Lower leg skin (tissue), 4 donors: Measurements from ENCODE around the gene NFKBIE. TPM values are rescaled to one million over a fixed set of nuclear protein-coding genes. Genes with fewer than 3 reads are reported as not detected.

Source experiments
- DNase-seq, 2 donors: peaks; one replicate each; pipeline ENCODE4 v3.0.0-alpha.2; 2019; ENCODE audit warnings: low spot score in 2 of 2
- H3K4me3 ChIP-seq: fragments of 200-600 bp; sonication (generic); 2 replicates; pipeline ENCODE4 v1.5.1; 2017; ENCODE audit warnings: mild to moderate bottlenecking, low read depth; ENCODE audit not compliant: poor library complexity, severe bottlenecking
- POLR2A ChIP-seq, 2 donors: fragments of 450-650 bp; IDR thresholded peaks; one replicate each; pipeline ENCODE4 v1.6.1; 2016 to 2017; ENCODE audit warnings: antibody characterized with exemption in 2 of 2, mild to moderate bottlenecking in 1 of 2, moderate library complexity in 1 of 2
- WGBS, 2 donors: methylation state at CpG; one replicate each; pipeline ENCODE4 v1.1.5; 2018; 5-methylcytosine and 5-hydroxymethylcytosine counted together
- intact Hi-C: fragments of 100-400 bp; cut with DNase I; formaldehyde crosslinking; loops from one replicate; pipeline ENCODE4 v1.15.0; 2023; ENCODE audit warnings: low total_unique reads
- total RNA-seq, 4 donors: library from RNA; depleted of rRNA; stranded (reverse); fragments of >200 nt; gene quantifications; one replicate each; pipeline ENCODE4 v1.1.0, GENCODE V29; 2016
- TF ChIP-seq, protein P1 (sequence below), 3 donors: fragments of 450-650 bp; IDR thresholded peaks; one replicate each; pipeline ENCODE4 v1.5.1; 2016; ENCODE audit warnings: antibody characterized with exemption in 3 of 3, mild to moderate bottlenecking in 3 of 3, moderate library complexity in 2 of 3

The NFKBIE gene
- total RNA-seq, 4 donors from 2014 or later: 10.8 to 21.1 (median 17.3) TPM

DNA sequence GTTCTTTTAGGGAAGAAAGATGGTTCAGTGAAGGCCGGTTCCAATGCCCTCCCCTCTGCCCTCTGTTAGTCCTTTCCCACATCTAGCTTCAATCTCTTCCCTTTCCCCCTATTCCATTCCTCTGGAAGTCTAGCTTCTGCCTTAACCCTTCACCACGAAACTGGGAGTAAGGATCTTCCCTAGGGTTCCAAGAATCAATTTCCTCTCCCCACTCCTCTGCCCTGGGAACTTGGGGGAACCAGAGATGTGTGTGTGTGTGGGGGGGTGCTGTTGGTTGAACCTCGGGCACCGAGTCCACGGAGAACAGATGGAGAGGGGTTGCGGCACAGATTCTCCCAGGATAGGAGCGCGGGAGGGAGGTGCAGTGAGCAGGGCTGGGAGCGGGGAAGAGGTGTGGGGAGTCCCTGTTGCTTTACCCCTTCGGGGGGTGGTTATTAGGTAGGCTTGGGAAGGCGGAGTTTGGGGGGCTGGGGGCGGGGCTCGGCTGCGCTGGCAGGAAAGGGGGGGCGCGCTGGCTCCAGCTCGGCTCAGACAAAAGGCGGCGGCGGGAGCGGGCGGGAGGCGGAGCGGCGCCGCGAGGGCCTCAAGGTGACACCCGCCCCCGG, 4.7 kb upstream of the NFKBIE start, which contains the start of gene TMEM151B:
Gene TMEM151B (plus strand): TSS at position 530 of the 605 bp plus-strand sequence. CDS start 293 bp downstream, outside the sequence.
- H3K4me3 ChIP-seq: no peak within 1 kb of the TSS
- intact Hi-C loops: loop anchor here (5.0 kb wide), 1 partner anchor 67 kb away; no protein-coding TSS in a partner anchor
- TF ChIP-seq, protein P1, sequence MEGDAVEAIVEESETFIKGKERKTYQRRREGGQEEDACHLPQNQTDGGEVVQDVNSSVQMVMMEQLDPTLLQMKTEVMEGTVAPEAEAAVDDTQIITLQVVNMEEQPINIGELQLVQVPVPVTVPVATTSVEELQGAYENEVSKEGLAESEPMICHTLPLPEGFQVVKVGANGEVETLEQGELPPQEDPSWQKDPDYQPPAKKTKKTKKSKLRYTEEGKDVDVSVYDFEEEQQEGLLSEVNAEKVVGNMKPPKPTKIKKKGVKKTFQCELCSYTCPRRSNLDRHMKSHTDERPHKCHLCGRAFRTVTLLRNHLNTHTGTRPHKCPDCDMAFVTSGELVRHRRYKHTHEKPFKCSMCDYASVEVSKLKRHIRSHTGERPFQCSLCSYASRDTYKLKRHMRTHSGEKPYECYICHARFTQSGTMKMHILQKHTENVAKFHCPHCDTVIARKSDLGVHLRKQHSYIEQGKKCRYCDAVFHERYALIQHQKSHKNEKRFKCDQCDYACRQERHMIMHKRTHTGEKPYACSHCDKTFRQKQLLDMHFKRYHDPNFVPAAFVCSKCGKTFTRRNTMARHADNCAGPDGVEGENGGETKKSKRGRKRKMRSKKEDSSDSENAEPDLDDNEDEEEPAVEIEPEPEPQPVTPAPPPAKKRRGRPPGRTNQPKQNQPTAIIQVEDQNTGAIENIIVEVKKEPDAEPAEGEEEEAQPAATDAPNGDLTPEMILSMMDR (IDR thresholded peaks at IDR 0.05): no peak
- no peak for TF ChIP-seq POLR2A (IDR thresholded peaks at IDR 0.05)
- no peak for DNase-seq
- WGBS, 2 donors: 33 to 39% methylated on average over 11 to 12 of the region's 29 CpGs

DNA sequence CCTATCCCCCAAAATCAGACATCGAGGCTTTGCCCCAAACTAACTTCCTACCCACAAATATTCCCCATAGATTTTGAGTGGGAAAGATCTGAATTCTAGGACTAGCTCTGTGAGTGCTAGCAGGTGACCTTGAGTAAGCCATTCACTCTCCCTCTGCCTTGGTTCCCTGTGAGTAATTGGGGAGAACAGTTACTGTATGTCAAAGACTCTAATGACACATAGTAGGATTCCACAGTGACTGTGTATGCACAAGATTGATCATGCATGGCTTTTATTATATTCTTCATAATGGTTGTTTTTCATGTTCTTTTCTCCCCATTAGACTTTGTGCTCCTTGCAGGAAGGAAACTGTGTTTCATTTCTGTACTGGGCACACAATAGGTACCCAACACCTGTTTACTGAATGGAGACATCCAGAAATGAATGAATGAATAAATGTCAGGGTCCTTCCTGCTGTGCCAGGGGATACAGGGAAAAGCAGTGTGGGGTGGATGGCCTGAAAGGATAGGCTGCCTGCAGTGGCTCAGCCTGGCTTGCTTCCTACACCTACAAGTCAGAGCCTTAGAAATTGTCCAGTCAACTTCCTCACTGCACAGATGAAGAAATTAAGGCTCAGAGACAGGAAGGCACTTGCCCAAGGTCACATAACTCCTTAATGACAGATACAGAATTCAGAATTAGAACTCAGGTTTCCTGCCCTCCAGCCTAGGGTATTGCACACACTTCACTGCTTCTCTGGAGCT, 4.0 kb upstream of the NFKBIE start:
- TF ChIP-seq POLR2A (IDR thresholded peaks at IDR 0.05): no peak
- TF ChIP-seq, protein P1 (IDR thresholded peaks at IDR 0.05): no peak
- H3K4me3 ChIP-seq: no peak overlapping the region
- intact Hi-C loops: no loop called here
- DNase-seq: no peak
- WGBS, 2 donors: 65 to 67% methylated on average over 1 of the region's 1 CpG

DNA sequence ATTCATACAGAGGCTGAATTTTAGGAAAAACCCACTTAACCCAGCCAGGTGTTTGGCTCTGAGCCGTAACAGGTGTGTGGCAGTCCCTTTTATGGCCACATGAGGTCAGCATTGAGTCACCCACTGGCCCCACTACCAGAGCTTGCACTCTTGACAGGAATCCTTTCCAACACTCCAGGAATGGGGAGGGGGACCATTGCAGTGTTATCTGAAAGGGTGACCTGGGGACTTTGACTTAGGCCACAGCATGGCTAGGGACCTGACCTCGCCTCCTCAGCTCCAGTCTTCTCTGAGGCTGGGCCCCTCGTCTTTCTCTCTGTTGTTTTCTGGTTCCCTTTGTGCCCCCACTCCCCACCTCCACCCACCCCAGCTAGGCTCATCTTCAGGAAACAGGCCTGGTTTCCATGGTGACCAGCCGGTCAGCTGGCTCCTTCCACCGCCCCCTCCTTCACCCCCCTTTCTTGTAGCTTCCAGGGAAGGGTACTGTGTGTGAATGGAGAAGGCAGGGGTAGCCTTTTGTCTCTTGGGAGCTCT, 2.8 kb upstream of the NFKBIE start:
- WGBS, 2 donors: 36 to 41% methylated on average over 5 of the region's 5 CpGs
- TF ChIP-seq, protein P1 (IDR thresholded peaks at IDR 0.05): peak in 1 of 3 donors; percentile 48
- TF ChIP-seq POLR2A (IDR thresholded peaks at IDR 0.05): no peak
- no peak for DNase-seq
- no peak overlapping the region for H3K4me3 ChIP-seq
- intact Hi-C loops: no loop called here

GRCh38 chr6:44267252-44267651, 1.9 kb upstream of the NFKBIE start:
- WGBS, 2 donors: 58 to 62% methylated on average over 10 of the region's 10 CpGs
- H3K4me3 ChIP-seq: no peak overlapping the region
- TF ChIP-seq POLR2A (IDR thresholded peaks at IDR 0.05): no peak
- DNase-seq: no peak
- intact Hi-C loops: no loop called here

- DNase-seq: no peak
- TF ChIP-seq POLR2A (IDR thresholded peaks at IDR 0.05): no peak
- TF ChIP-seq, protein P1 (IDR thresholded peaks at IDR 0.05): no peak
- intact Hi-C loops: no loop called here
- 77 to 81% methylated on average over 3 of the region's 3 CpGs for WGBS, 2 donors
- H3K4me3 ChIP-seq: no peak overlapping the region
Measured at GRCh38 chr6:44266347-44266746, 996 bp upstream of the NFKBIE start.

DNA sequence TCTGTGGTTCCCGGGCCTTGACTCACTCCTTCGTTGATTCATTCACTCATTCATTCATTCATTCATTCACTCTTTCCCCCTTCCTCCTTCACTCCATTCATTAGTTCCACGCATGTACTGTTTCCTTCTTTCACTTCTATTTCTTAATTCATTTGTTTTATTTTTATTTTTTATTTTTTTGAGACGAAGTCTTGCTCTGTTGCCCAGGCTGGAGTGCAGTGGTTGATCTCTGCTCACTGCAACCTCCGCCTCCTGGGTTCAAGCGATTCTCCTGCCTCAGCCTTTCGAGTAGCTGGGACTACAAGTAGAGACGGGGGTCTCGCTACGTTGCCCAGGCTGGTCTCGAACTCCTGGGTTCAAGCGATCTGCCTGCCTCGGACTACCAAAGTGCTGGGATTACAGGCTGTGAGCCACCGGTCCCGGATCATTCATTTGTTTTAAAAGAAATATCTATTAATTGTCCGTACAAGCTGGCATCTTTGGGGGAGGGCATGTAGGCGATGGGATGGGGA, 427 bp upstream of the NFKBIE start:
- intact Hi-C loops: no loop called here
- H3K4me3 ChIP-seq: no peak overlapping the region
- 64 to 69% methylated on average over 17 of the region's 17 CpGs for WGBS, 2 donors

More for the DNA sequence above, 427 bp upstream of the NFKBIE start:
- TF ChIP-seq, protein P1 (IDR thresholded peaks at IDR 0.05): no peak
- TF ChIP-seq POLR2A (IDR thresholded peaks at IDR 0.05): no peak
- no peak for DNase-seq
